Measurements from ENCODE around the gene SLC38A11. TPM values are rescaled to one million over a fixed set of nuclear protein-coding genes. Genes with fewer than 3 reads are reported as not detected.

SLC38A11 gene
- total and polyA plus RNA-seq, 4 donors, result 2.2 to 28.9 (median 3.6) TPM

- DNase-seq (ENCODE audit: low read depth in 4 of 6, low spot score in 6 of 6), result no peak
- no CpG with 5 or more reads among the region's 1 CpG for WGBS (ENCODE audit: insufficient coverage)
- H3K27me3 ChIP-seq (ENCODE audit: control insufficient read depth, insufficient read depth, low read length), result no peaks in the 10 kb centered on the region
- no peaks in the 10 kb centered on the region for H3K9me3 ChIP-seq (ENCODE audit: control insufficient read depth, insufficient read depth, low read length)
- no peaks in the 10 kb centered on the region for H3K4me1 ChIP-seq (ENCODE audit: control insufficient read depth, insufficient read depth, low read length)
- H3K36me3 ChIP-seq (ENCODE audit: control insufficient read depth, insufficient read depth, low read length), result no peaks in the 10 kb centered on the region
- no peak overlapping the region for H3K27ac ChIP-seq (ENCODE audit: low read depth, low read length)
- H3K4me3 ChIP-seq (ENCODE audit: low read depth, low read length), result no peak overlapping the region
Observed at GRCh38 chr2:164948540-164948939, 6.8 kb downstream of the SLC38A11 start.

DNA sequence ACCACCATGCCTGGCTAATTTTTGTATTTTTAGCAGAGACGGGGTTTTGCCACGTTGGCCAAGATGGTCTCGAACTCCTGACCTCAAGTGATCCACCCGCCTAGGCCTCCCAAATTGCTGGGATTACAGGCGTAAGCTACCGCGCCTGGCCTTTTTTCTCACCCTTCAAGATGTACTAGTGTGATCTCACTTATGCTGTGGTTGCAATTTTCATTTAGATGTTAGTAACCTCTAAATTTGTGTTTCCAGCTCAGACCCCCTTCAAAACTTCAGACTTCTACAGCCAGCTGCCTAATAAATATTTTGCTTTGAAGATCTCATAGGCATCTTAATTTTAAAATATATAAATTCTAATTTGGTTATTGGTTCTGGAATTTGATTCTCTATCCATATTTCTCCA, 8.0 kb downstream of the SLC38A11 start:
- no peaks in the 10 kb centered on the region for H3K4me1 ChIP-seq (ENCODE audit: control insufficient read depth, insufficient read depth, low read length)
- H3K36me3 ChIP-seq (ENCODE audit: control insufficient read depth, insufficient read depth, low read length), result no peaks in the 10 kb centered on the region
- WGBS (ENCODE audit: insufficient coverage), result 92% methylated on average over 4 of the region's 7 CpGs
- H3K4me3 ChIP-seq (ENCODE audit: low read depth, low read length), result no peak overlapping the region
- H3K27ac ChIP-seq (ENCODE audit: low read depth, low read length), result no peak overlapping the region
- no peaks in the 10 kb centered on the region for H3K9me3 ChIP-seq (ENCODE audit: control insufficient read depth, insufficient read depth, low read length)
- DNase-seq (ENCODE audit: low read depth in 4 of 6, low spot score in 6 of 6), result no peak
- no peaks in the 10 kb centered on the region for H3K27me3 ChIP-seq (ENCODE audit: control insufficient read depth, insufficient read depth, low read length)

GRCh38 chr2:164943289-164943688, 12.0 kb downstream of the SLC38A11 start:
- Histone ChIP-seq H3K27ac (ENCODE audit: low read depth, low read length) (no peak overlapping the region), H3K9me3 (ENCODE audit: control insufficient read depth, insufficient read depth, low read length) (no peaks in the 10 kb centered on the region), H3K4me1 (ENCODE audit: control insufficient read depth, insufficient read depth, low read length) (no peaks in the 10 kb centered on the region), H3K4me3 (ENCODE audit: low read depth, low read length) (no peak overlapping the region), H3K36me3 (ENCODE audit: control insufficient read depth, insufficient read depth, low read length) (no peaks in the 10 kb centered on the region), H3K27me3 (ENCODE audit: control insufficient read depth, insufficient read depth, low read length) (no peaks in the 10 kb centered on the region)
- no CpG with 5 or more reads among the region's 1 CpG for WGBS (ENCODE audit: insufficient coverage)
- DNase-seq (ENCODE audit: low read depth in 4 of 6, low spot score in 6 of 6), result no peak

DNA sequence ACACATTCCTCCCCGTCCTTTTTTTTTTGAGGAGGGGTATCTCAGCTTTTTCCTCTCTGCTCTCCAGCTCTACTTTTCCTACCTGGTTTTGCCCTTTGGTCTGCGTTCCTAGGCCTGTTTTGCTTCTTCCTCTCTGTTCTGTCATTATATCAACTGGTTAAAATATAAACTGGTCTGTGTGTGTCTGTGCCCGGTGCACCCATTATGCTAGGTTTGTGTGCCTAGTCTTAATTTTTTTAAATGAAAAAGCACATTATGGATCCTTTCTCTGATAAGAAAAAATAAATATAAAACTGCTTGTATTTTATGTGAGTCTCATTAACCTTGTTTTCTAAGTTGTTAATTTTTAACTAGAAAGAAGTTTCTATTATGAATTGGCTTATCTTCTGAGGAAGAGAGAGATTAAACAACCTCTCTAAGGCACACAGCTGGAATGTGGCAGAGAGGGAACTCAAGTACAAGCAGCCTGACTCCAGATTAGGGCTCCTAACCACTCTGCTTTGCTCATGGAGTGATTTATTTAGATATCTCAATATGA, 17.4 kb downstream of the SLC38A11 start:
- no peak overlapping the region for H3K4me3 ChIP-seq (ENCODE audit: low read depth, low read length)

GRCh38 chr2:164935118-164936101, 19.9 kb downstream of the SLC38A11 start:
- no peak overlapping the region for H3K4me3 ChIP-seq (ENCODE audit: low read depth, low read length)
- H3K36me3 ChIP-seq (ENCODE audit: control insufficient read depth, insufficient read depth, low read length), result no peaks in the 10 kb centered on the region
- DNase-seq (ENCODE audit: low read depth in 4 of 6, low spot score in 6 of 6), result peak in 1 of 6 donors; percentile 7
- H3K27me3 ChIP-seq (ENCODE audit: control insufficient read depth, insufficient read depth, low read length), result no peaks in the 10 kb centered on the region
- H3K4me1 ChIP-seq (ENCODE audit: control insufficient read depth, insufficient read depth, low read length), result no peaks in the 10 kb centered on the region
- no peaks in the 10 kb centered on the region for H3K9me3 ChIP-seq (ENCODE audit: control insufficient read depth, insufficient read depth, low read length)
- H3K27ac ChIP-seq (ENCODE audit: low read depth, low read length), result no peak overlapping the region
- 80% methylated on average over 1 of the region's 5 CpGs for WGBS (ENCODE audit: insufficient coverage)

More for the DNA sequence above, 17.4 kb downstream of the SLC38A11 start:
- Histone ChIP-seq H3K36me3 (ENCODE audit: control insufficient read depth, insufficient read depth, low read length) (no peaks in the 10 kb centered on the region), H3K27ac (ENCODE audit: low read depth, low read length) (no peak overlapping the region), H3K9me3 (ENCODE audit: control insufficient read depth, insufficient read depth, low read length) (no peaks in the 10 kb centered on the region), H3K27me3 (ENCODE audit: control insufficient read depth, insufficient read depth, low read length) (no peaks in the 10 kb centered on the region), H3K4me1 (ENCODE audit: control insufficient read depth, insufficient read depth, low read length) (no peaks in the 10 kb centered on the region)
- no CpG with 5 or more reads among the region's 3 CpGs for WGBS (ENCODE audit: insufficient coverage)
- no peak for DNase-seq (ENCODE audit: low read depth in 4 of 6, low spot score in 6 of 6)

GRCh38 chr2:164934401-164935117, 20.8 kb downstream of the SLC38A11 start:
- no CpG with 5 or more reads among the region's 5 CpGs for WGBS (ENCODE audit: insufficient coverage)
- Histone ChIP-seq H3K27ac (ENCODE audit: low read depth, low read length) (no peak overlapping the region), H3K36me3 (ENCODE audit: control insufficient read depth, insufficient read depth, low read length) (no peaks in the 10 kb centered on the region), H3K27me3 (ENCODE audit: control insufficient read depth, insufficient read depth, low read length) (no peaks in the 10 kb centered on the region), H3K4me1 (ENCODE audit: control insufficient read depth, insufficient read depth, low read length) (no peaks in the 10 kb centered on the region), H3K9me3 (ENCODE audit: control insufficient read depth, insufficient read depth, low read length) (no peaks in the 10 kb centered on the region), H3K4me3 (ENCODE audit: low read depth, low read length) (no peak overlapping the region)
- DNase-seq (ENCODE audit: low read depth in 4 of 6, low spot score in 6 of 6), result no peak

DNA sequence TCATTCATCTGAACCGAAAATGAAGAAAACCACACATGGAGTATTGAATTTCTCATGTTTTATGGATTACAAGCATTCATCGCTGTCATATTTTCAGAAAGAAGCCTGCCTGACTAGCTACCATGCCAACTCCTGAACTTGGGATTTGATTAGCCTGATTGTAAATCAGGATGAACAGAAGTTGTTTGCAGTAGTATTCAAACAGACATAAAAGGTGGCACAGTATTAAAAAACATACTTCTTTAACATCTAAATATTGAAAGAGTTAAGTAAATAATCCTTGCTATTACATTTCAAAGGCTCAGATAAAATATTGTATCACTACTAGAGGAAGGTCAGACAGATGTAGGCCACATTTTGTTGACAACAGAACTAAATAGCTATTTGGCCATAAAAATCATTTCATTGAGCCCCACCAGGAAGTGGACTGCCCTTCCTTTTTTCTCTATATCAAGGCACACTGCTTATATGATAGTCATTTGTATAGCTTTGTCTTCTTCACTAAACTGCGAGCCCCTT, 21.6 kb downstream of the SLC38A11 start:
- H3K4me3 ChIP-seq (ENCODE audit: low read depth, low read length), result no peak overlapping the region
- no peaks in the 10 kb centered on the region for H3K9me3 ChIP-seq (ENCODE audit: control insufficient read depth, insufficient read depth, low read length)
- no peaks in the 10 kb centered on the region for H3K27me3 ChIP-seq (ENCODE audit: control insufficient read depth, insufficient read depth, low read length)
- DNase-seq (ENCODE audit: low read depth in 4 of 6, low spot score in 6 of 6), result peak in 2 of 6 donors; percentile 24 to 54
- WGBS (ENCODE audit: insufficient coverage), result no CpG with 5 or more reads among the region's 3 CpGs
- H3K4me1 ChIP-seq (ENCODE audit: control insufficient read depth, insufficient read depth, low read length), result no peaks in the 10 kb centered on the region
- H3K27ac ChIP-seq (ENCODE audit: low read depth, low read length), result no peak overlapping the region
- no peaks in the 10 kb centered on the region for H3K36me3 ChIP-seq (ENCODE audit: control insufficient read depth, insufficient read depth, low read length)

GRCh38 chr2:164932377-164932776, 22.9 kb downstream of the SLC38A11 start:
- Histone ChIP-seq H3K9me3 (ENCODE audit: control insufficient read depth, insufficient read depth, low read length) (no peaks in the 10 kb centered on the region), H3K4me1 (ENCODE audit: control insufficient read depth, insufficient read depth, low read length) (no peaks in the 10 kb centered on the region), H3K4me3 (ENCODE audit: low read depth, low read length) (no peak overlapping the region), H3K27me3 (ENCODE audit: control insufficient read depth, insufficient read depth, low read length) (no peaks in the 10 kb centered on the region), H3K27ac (ENCODE audit: low read depth, low read length) (no peak overlapping the region), H3K36me3 (ENCODE audit: control insufficient read depth, insufficient read depth, low read length) (no peaks in the 10 kb centered on the region)
- no CpG with 5 or more reads among the region's 2 CpGs for WGBS (ENCODE audit: insufficient coverage)
- no peak for DNase-seq (ENCODE audit: low read depth in 4 of 6, low spot score in 6 of 6)

- Histone ChIP-seq H3K9me3 (ENCODE audit: control insufficient read depth, insufficient read depth, low read length) (no peaks in the 10 kb centered on the region), H3K27me3 (ENCODE audit: control insufficient read depth, insufficient read depth, low read length) (no peaks in the 10 kb centered on the region), H3K27ac (ENCODE audit: low read depth, low read length) (no peak overlapping the region), H3K36me3 (ENCODE audit: control insufficient read depth, insufficient read depth, low read length) (no peaks in the 10 kb centered on the region), H3K4me1 (ENCODE audit: control insufficient read depth, insufficient read depth, low read length) (no peaks in the 10 kb centered on the region), H3K4me3 (ENCODE audit: low read depth, low read length) (no peak overlapping the region)
- no peak for DNase-seq (ENCODE audit: low read depth in 4 of 6, low spot score in 6 of 6)
Observed at GRCh38 chr2:164928101-164928673, 27.1 kb downstream of the SLC38A11 start.
